ENCODE measurements around the gene ALDH2.
A peak's percentile ranks its signal among the peaks of the same experiment; 100 is the strongest.
"Not testable (repeated sequence)": the region's sequence is repeated elsewhere in the genome, so short reads cannot be mapped to it uniquely, and the experiment has no call there.

The ALDH2 gene

GRCh38 chr12:111792155-111792855 lies 25.6 kb downstream of the ALDH2 start:
- no peak for DNase-seq

GRCh38 chr12:111792856-111793235 lies 26.1 kb downstream of the ALDH2 start:
- no peak for DNase-seq

- DNase-seq = no peak
Measured at GRCh38 chr12:111798182-111798581, 31.4 kb downstream of the ALDH2 start.

- no peak for DNase-seq
Measured at GRCh38 chr12:111799758-111800157, 33.0 kb downstream of the ALDH2 start.

GRCh38 chr12:111803038-111803626 lies 36.4 kb downstream of the ALDH2 start:
- no peak for DNase-seq

- DNase-seq = no peak
Measured at GRCh38 chr12:111803851-111804250, 37.1 kb downstream of the ALDH2 start.

GRCh38 chr12:111806304-111806703 lies 39.6 kb downstream of the ALDH2 start:
- no peak for DNase-seq

- DNase-seq = no peak
Measured at GRCh38 chr12:111807232-111807631, 40.5 kb downstream of the ALDH2 start.

- DNase-seq = peak; percentile 88
Measured at GRCh38 chr12:111812881-111813741, 46.4 kb downstream of the ALDH2 start.

- DNase-seq = no peak
Measured at GRCh38 chr12:111816065-111816615, 49.4 kb downstream of the ALDH2 start.

GRCh38 chr12:111816898-111817297 lies 50.2 kb downstream of the ALDH2 start:
- not testable (repeated sequence) for DNase-seq

- DNase-seq = no peak
Measured at GRCh38 chr12:111818340-111818739, 51.6 kb downstream of the ALDH2 start.

- DNase-seq = peak; percentile 89
Measured at GRCh38 chr12:111819191-111820158, 52.7 kb downstream of the ALDH2 start.

- DNase-seq = not testable (repeated sequence)
Measured at GRCh38 chr12:111820828-111821227, 54.1 kb downstream of the ALDH2 start.

GRCh38 chr12:111822886-111823285 lies 56.2 kb downstream of the ALDH2 start:
- DNase-seq = no peak

- DNase-seq = no peak
Measured at GRCh38 chr12:111823891-111824290, 57.2 kb downstream of the ALDH2 start.

- not testable (repeated sequence) for DNase-seq
Measured at GRCh38 chr12:111824312-111824711, 57.6 kb downstream of the ALDH2 start.

- DNase-seq = no peak
Measured at GRCh38 chr12:111825509-111825908, 58.8 kb downstream of the ALDH2 start.

- no peak for DNase-seq
Measured at GRCh38 chr12:111826316-111826715, 59.6 kb downstream of the ALDH2 start.

- DNase-seq = no peak
Measured at GRCh38 chr12:111826992-111827391, 60.3 kb downstream of the ALDH2 start.

GRCh38 chr12:111827907-111828306 lies 61.2 kb downstream of the ALDH2 start:
- no peak for DNase-seq

GRCh38 chr12:111828338-111828979 lies 61.7 kb downstream of the ALDH2 start:
- no peak for DNase-seq

Measured in NCI-H1105 treated with DMSO at 0.1 percent for 48 hours (cell line).